Sigmoid colon (tissue), 3 donors: Measurements from ENCODE around the gene WRAP73.

ENCODE experiments used
- POLR2A ChIP-seq, 2 donors: fragments of 450-650 bp; IDR thresholded peaks; one replicate each; pipeline ENCODE4 v1.6.1; 2016; ENCODE audit warnings: antibody characterized with exemption in 2 of 2, mild to moderate bottlenecking in 2 of 2, moderate library complexity in 2 of 2
- TF ChIP-seq, protein P1 (sequence below), 4 experiments: fragments of 450-650 bp in 3 of 4; fragments of 200-600 bp in 1 of 4; IDR thresholded peaks; one replicate each; pipeline ENCODE4 v1.5.1; 2016 to 2019; ENCODE audit warnings: antibody characterized with exemption in 4 of 4, mild to moderate bottlenecking in 3 of 4, moderate library complexity in 2 of 4

DNA sequence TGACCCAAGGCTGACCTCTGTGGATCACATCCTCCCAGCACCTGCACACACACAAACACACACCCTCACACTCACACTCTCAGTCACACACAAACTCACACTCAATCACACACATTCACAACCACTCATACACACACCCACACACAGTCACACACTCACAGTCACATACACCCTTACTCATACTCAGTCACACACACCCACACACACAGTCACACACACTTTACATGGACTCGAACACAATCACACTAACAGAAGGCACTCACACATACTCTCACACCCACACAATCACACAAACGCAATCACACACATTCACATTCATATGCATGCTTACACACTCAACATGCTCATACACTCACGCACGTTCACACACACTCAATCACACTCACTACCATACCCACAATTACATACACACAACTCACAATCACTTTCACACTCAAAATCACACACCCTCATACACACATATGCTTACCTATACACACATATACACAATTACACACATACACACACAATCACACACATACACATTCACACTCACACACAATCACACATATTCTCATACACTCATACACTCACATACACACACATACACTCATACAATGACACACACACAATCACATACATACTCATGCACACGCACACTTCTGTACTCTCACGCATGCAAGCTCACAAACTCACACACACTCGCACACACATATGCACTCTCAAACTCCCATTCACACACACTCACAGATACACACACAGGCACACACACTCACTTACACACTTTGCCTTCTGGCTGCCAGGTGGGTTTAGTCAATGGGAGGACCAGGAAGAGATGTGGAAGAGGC lies 44.7 kb downstream of the WRAP73 start:
- TF ChIP-seq, protein P1, sequence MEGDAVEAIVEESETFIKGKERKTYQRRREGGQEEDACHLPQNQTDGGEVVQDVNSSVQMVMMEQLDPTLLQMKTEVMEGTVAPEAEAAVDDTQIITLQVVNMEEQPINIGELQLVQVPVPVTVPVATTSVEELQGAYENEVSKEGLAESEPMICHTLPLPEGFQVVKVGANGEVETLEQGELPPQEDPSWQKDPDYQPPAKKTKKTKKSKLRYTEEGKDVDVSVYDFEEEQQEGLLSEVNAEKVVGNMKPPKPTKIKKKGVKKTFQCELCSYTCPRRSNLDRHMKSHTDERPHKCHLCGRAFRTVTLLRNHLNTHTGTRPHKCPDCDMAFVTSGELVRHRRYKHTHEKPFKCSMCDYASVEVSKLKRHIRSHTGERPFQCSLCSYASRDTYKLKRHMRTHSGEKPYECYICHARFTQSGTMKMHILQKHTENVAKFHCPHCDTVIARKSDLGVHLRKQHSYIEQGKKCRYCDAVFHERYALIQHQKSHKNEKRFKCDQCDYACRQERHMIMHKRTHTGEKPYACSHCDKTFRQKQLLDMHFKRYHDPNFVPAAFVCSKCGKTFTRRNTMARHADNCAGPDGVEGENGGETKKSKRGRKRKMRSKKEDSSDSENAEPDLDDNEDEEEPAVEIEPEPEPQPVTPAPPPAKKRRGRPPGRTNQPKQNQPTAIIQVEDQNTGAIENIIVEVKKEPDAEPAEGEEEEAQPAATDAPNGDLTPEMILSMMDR (IDR thresholded peaks at IDR 0.05): no peak
- TF ChIP-seq POLR2A (IDR thresholded peaks at IDR 0.05): no peak
